K562 (cell line): ENCODE measurements around the gene RNF180. TPM values are rescaled to one million over a fixed set of nuclear protein-coding genes. Genes with fewer than 3 reads are reported as not detected.

Experiments
- ATAC-seq: fragments of 200-7000 bp; cut with Tn5 transposase; 3 replicates; pipeline ENCODE4 v1.9.1; 2020; ENCODE audit warnings: moderate library complexity
- BruUV-seq: library from RNA; stranded (reverse); fragments of 400-500 nt; replicated peaks from 2 replicates; lab custom pipeline; 2021; lab: Mats Ljungman, UMichigan
- CTCF ChIA-PET: fragments of 300-600 bp; formaldehyde crosslinking; extraction: SDS; loops from one replicate; lab custom pipeline; 2021; ENCODE audit warnings: low intra/inter-chr PET ratio; lab: Yijun Ruan, JAX
- POLR2A ChIA-PET: fragments of 300-600, 350-650 bp; sonication (Branson Sonifier 250); formaldehyde crosslinking; extraction: SDS; loops from one replicate; lab custom pipeline; 2021; ENCODE audit warnings: antibody characterized with exemption, inconsistent platforms; lab: Yijun Ruan, JAX
- DNase-seq, 4 experiments: peaks; one replicate each; pipeline versions ENCODE4 v3.0.0 to v3.0.0-alpha.2; 2011 to 2018; ENCODE audit warnings: low spot score in 3 of 4, mixed read lengths in 3 of 4; ENCODE audit errors: extremely low read depth in 1 of 4
- FAIRE-seq: peaks from 2 replicates; lab custom pipeline; 2011; peaks lifted over from hg19 to GRCh38; lab: Jason Lieb, UNC
- H2AFZ ChIP-seq: 2 replicates; pipeline ENCODE4 v1.6.0; 2011; ENCODE audit warnings: low read depth, low read length, control low read depth, inconsistent platforms
- H3K27ac ChIP-seq: fragments of 200-600 bp; 3 replicates; pipeline ENCODE4 v1.8.0; 2011; ENCODE audit warnings: low read depth, mild to moderate bottlenecking, control low read depth, inconsistent platforms, low read length, moderate library complexity, mixed read lengths; ENCODE audit errors: extremely low read depth
- H3K27me3 ChIP-seq, 2 experiments: fragments of 300-600 bp in 1 of 2; 2 replicates in 1 of 2; 3 replicates in 1 of 2; pipeline versions ENCODE4 v1.6.0 to v1.8.0; 2011; ENCODE audit warnings: inconsistent platforms in 2 of 2, low read length in 2 of 2, mild to moderate bottlenecking in 1 of 2, mixed read lengths in 1 of 2, moderate library complexity in 1 of 2; ENCODE audit not compliant: control insufficient read depth in 2 of 2, insufficient read depth in 2 of 2
- H3K36me3 ChIP-seq: fragments of 300-600 bp; 3 replicates; pipeline ENCODE4 v1.8.0; 2011; ENCODE audit warnings: mild to moderate bottlenecking, low read length, inconsistent platforms; ENCODE audit not compliant: control insufficient read depth, insufficient read depth
- H3K4me1 ChIP-seq, 2 experiments: fragments of 200-600 bp in 1 of 2; replicated peaks in 1 of 2; 2 replicates in 1 of 2; 3 replicates in 1 of 2; pipeline versions ENCODE4 v1.5.1 to v1.8.0; 2011; ENCODE audit warnings: inconsistent platforms in 2 of 2, low read length in 2 of 2, mild to moderate bottlenecking in 1 of 2, mixed read lengths in 1 of 2, moderate library complexity in 1 of 2; ENCODE audit not compliant: control insufficient read depth in 2 of 2, insufficient read depth in 2 of 2
- H3K4me2 ChIP-seq: 2 replicates; pipeline ENCODE4 v1.6.1; 2011; ENCODE audit warnings: low read length, control low read depth, inconsistent platforms, mixed read lengths; ENCODE audit not compliant: insufficient read depth
- H3K4me3 ChIP-seq: fragments of 200-600 bp; sonication (generic), shearing (Covaris generic); 2 replicates; pipeline ENCODE4 v1.5.1; 2016; ENCODE audit warnings: control low read depth, inconsistent platforms
- H3K79me2 ChIP-seq: fragments of 200-600 bp; 3 replicates; pipeline ENCODE4 v1.8.0; 2011; ENCODE audit warnings: low read length, inconsistent platforms; ENCODE audit not compliant: control insufficient read depth, insufficient read depth
- H3K9ac ChIP-seq, 2 experiments: 2 replicates each; pipeline versions ENCODE4 v1.6.0 to v1.6.1; 2011; ENCODE audit warnings: low read depth in 2 of 2, low read length in 2 of 2, control low read depth in 1 of 2, inconsistent platforms in 1 of 2, mild to moderate bottlenecking in 1 of 2, mixed read lengths in 1 of 2; ENCODE audit not compliant: insufficient read depth in 1 of 2
- H3K9me1 ChIP-seq: one replicate; pipeline ENCODE4 v1.6.0; 2011; ENCODE audit warnings: inconsistent platforms, mild to moderate bottlenecking, low read length, moderate library complexity; ENCODE audit not compliant: control insufficient read depth, insufficient read depth
- H3K9me3 ChIP-seq: replicated peaks from 2 replicates; pipeline ENCODE4 v1.5.1; 2011; ENCODE audit warnings: low read depth, low read length, inconsistent platforms; ENCODE audit not compliant: control insufficient read depth, insufficient read depth
- H4K20me1 ChIP-seq: replicated peaks from 2 replicates; pipeline ENCODE4 v1.6.1; 2011; ENCODE audit warnings: low read length, inconsistent platforms, mixed read lengths; ENCODE audit not compliant: control insufficient read depth, insufficient read depth
- BRCA1 ChIP-seq, 2 experiments: fragments of 450-650 bp in 1 of 2; sonication (generic) in 1 of 2; formaldehyde crosslinking in 1 of 2; IDR thresholded peaks; 2 replicates each; pipeline versions ENCODE4 v1.5.0 to v1.6.1; 2017 to 2020; ENCODE audit warnings: mild to moderate bottlenecking in 1 of 2, missing genetic modification reagents in 1 of 2
- CBFB ChIP-seq: sonication (generic); formaldehyde crosslinking; IDR thresholded peaks from 2 replicates; pipeline ENCODE4 v1.4.0; 2020; ENCODE audit warnings: mild to moderate bottlenecking, missing genetic modification reagents
- DPF2 ChIP-seq: fragments of 450-650 bp; IDR thresholded peaks from 2 replicates; pipeline ENCODE4 v1.6.1; 2016
- HNRNPUL1 ChIP-seq: fragments of 200-400 bp; formaldehyde crosslinking; IDR thresholded peaks from 2 replicates; pipeline ENCODE4 v1.6.1; 2017; ENCODE audit warnings: low read length
- SAFB ChIP-seq: fragments of 200-400 bp; formaldehyde crosslinking; IDR thresholded peaks from 2 replicates; pipeline ENCODE4 v1.6.1; 2017; ENCODE audit warnings: low read depth, low read length, borderline replicate concordance
- TAF15 ChIP-seq: fragments of 200-400 bp; formaldehyde crosslinking; IDR thresholded peaks from 2 replicates; pipeline ENCODE4 v1.6.1; 2017; ENCODE audit warnings: mild to moderate bottlenecking, low read depth, low read length, moderate library complexity
- TOE1 ChIP-seq, 2 experiments: fragments of 450-650 bp in 1 of 2; sonication (generic) in 1 of 2; formaldehyde crosslinking in 1 of 2; IDR thresholded peaks; 2 replicates each; pipeline versions ENCODE4 v1.7.1 to v1.8.0; 2016 to 2022; ENCODE audit warnings: borderline replicate concordance in 2 of 2, mild to moderate bottlenecking in 2 of 2, antibody characterized with exemption in 1 of 2, inconsistent platforms in 1 of 2, low read depth in 1 of 2, missing genetic modification reagents in 1 of 2, moderate library complexity in 1 of 2
- ZFX ChIP-seq: sonication (generic); formaldehyde crosslinking; IDR thresholded peaks from 2 replicates; pipeline ENCODE4 v1.8.0; 2022; ENCODE audit warnings: mild to moderate bottlenecking, missing genetic modification reagents, moderate library complexity
- ZNF282 ChIP-seq: sonication (generic); formaldehyde crosslinking; IDR thresholded peaks from 2 replicates; pipeline ENCODE4 v1.8.1; 2023; ENCODE audit warnings: missing genetic modification reagents
- WGBS: fragments of 100-300 bp; shearing (Covaris generic); methylation state at CpG from one replicate; pipeline ENCODE4 v1.1.6; 2016; ENCODE audit warnings: low coverage, mixed read lengths; ENCODE audit not compliant: insufficient coverage; ENCODE audit errors: missing lambda C conversion rate; 5-methylcytosine and 5-hydroxymethylcytosine counted together
- in situ Hi-C: fragments of 300-500 bp; cut with MboI; formaldehyde crosslinking; loops from 4 replicates; pipeline ENCODE4 v1.15.0; 2018; ENCODE audit warnings: inconsistent platforms, mixed read lengths
- intact Hi-C: fragments of 100-400 bp; cut with micrococcal nuclease; formaldehyde crosslinking; loops from 2 replicates; pipeline ENCODE4 v1.14.2; 2022
- polyA plus RNA-seq, 8 experiments: library from polyadenylated mRNA; depleted of rRNA in 4 of 8; stranded (reverse) in 5 of 8; unstranded in 3 of 8; fragments of >200 nt; fragmentation: Nextera tagmentation in 2 of 8; fragmentation: Illumina TruSeq in 1 of 8; extraction: Ambion mirVana in 2 of 8; extraction: Trizol in 1 of 8; gene quantifications; 2 replicates each; pipeline versions ENCODE4 v1.2.1 to v1.2.3, GENCODE V29; 2011 to 2014; ENCODE audit warnings: inconsistent platforms in 1 of 8, missing spikeins in 1 of 8
- total RNA-seq, 7 experiments: library from RNA; depleted of rRNA in 6 of 7; stranded (reverse); fragments of >200 nt in 6 of 7; fragmentation: Illumina TruSeq in 2 of 7; extraction: Trizol in 2 of 7; gene quantifications; 2 replicates each; pipeline versions ENCODE4 v1.2.1 to v1.2.3, GENCODE V29; 2011 to 2021; ENCODE audit warnings: low replicate concordance in 1 of 7
- TF ChIP-seq, protein P1 (sequence below): fragments of 200-800 bp; sonication (Bioruptor generic); IDR thresholded peaks from 2 replicates; pipeline ENCODE4 v1.6.1; 2017; ENCODE audit warnings: missing genetic modification characterization, missing compliant biosample characterization
- TF ChIP-seq, protein P2 (sequence below): IDR thresholded peaks from 2 replicates; pipeline ENCODE4 v1.6.1; 2014; ENCODE audit warnings: antibody characterized with exemption
- TF ChIP-seq, protein P3 (sequence below): fragments of 450-650 bp; IDR thresholded peaks from 2 replicates; pipeline ENCODE4 v1.6.1; 2018; ENCODE audit warnings: mild to moderate bottlenecking, low read depth; ENCODE audit not compliant: partially characterized antibody
- TF ChIP-seq, protein P4 (sequence below), 2 experiments: IDR thresholded peaks; 2 replicates each; pipeline ENCODE4 v1.6.1; 2011; ENCODE audit warnings: borderline replicate concordance in 1 of 2, control low read depth in 1 of 2, low read depth in 1 of 2, low read length in 1 of 2, mild to moderate bottlenecking in 1 of 2, mixed read lengths in 1 of 2, moderate library complexity in 1 of 2; ENCODE audit not compliant: insufficient read depth in 1 of 2, insufficient read length in 1 of 2, poor library complexity in 1 of 2, severe bottlenecking in 1 of 2; ENCODE audit errors: extremely low read depth in 1 of 2
- TF ChIP-seq, protein P5 (sequence below): fragments of 450-650 bp; IDR thresholded peaks from 2 replicates; pipeline ENCODE4 v1.6.1; 2016; ENCODE audit warnings: borderline replicate concordance

The RNF180 gene
- total and polyA plus RNA-seq, 9 of the 15 experiments (the other 6 are each of a cell fraction or from before 2014, with no cell fraction given), result 0.05 TPM; not detected in 8

DNA sequence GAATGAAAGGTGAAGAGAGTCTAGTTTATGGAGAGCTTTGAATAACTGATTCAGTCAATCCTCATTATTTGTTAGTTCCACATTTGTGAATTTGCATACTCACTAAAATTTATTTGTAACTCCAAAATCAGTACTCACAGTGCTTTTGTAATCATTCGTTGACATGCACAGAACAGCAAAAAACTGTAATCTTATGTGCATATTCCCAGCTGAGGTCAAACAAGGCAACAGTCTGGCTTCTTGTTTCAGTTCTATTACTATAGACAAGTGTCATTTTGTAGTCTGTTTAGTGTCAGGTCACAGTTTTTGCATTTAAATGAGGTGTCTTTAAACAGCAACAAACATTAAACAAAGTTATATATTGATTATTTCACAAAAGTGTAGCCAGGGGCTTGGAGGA, 142.5 kb downstream of the RNF180 start:
- Histone ChIP-seq H2AFZ (no peak overlapping the region), H3K36me3 (no peaks in the 10 kb centered on the region), H3K4me2 (no peak overlapping the region), H3K9ac (no peak overlapping the region), H4K20me1 (no peaks in the 10 kb centered on the region), H3K4me1 (no peaks in the 10 kb centered on the region), H3K79me2 (no peaks in the 10 kb centered on the region), H3K9me1 (no peaks in the 10 kb centered on the region), H3K27ac (no peak overlapping the region), H3K9me3 (no peaks in the 10 kb centered on the region), H3K4me3 (no peak overlapping the region), H3K27me3 (no peaks in the 10 kb centered on the region)
- in situ Hi-C loops, result no loop called here
- ChIA-PET CTCF (no interaction called here), POLR2A (no interaction called here)
- WGBS, result 0% methylated on average over 1 of the region's 1 CpG
- intact Hi-C loops, result no loop called here
- no TSS peak for BruUV-seq
- no peak for ATAC-seq
- DNase-seq, result no peak
- FAIRE-seq, result no peak
- no peak for TF ChIP-seq CBFB (CRISPR knock-in tag)
- TF ChIP-seq, protein P1, sequence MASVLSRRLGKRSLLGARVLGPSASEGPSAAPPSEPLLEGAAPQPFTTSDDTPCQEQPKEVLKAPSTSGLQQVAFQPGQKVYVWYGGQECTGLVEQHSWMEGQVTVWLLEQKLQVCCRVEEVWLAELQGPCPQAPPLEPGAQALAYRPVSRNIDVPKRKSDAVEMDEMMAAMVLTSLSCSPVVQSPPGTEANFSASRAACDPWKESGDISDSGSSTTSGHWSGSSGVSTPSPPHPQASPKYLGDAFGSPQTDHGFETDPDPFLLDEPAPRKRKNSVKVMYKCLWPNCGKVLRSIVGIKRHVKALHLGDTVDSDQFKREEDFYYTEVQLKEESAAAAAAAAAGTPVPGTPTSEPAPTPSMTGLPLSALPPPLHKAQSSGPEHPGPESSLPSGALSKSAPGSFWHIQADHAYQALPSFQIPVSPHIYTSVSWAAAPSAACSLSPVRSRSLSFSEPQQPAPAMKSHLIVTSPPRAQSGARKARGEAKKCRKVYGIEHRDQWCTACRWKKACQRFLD, result no peak
- TF ChIP-seq, protein P2, sequence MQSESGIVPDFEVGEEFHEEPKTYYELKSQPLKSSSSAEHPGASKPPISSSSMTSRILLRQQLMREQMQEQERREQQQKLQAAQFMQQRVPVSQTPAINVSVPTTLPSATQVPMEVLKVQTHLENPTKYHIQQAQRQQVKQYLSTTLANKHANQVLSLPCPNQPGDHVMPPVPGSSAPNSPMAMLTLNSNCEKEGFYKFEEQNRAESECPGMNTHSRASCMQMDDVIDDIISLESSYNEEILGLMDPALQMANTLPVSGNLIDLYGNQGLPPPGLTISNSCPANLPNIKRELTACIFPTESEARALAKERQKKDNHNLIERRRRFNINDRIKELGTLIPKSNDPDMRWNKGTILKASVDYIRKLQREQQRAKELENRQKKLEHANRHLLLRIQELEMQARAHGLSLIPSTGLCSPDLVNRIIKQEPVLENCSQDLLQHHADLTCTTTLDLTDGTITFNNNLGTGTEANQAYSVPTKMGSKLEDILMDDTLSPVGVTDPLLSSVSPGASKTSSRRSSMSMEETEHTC, result no peak
- TF ChIP-seq, protein P3, sequence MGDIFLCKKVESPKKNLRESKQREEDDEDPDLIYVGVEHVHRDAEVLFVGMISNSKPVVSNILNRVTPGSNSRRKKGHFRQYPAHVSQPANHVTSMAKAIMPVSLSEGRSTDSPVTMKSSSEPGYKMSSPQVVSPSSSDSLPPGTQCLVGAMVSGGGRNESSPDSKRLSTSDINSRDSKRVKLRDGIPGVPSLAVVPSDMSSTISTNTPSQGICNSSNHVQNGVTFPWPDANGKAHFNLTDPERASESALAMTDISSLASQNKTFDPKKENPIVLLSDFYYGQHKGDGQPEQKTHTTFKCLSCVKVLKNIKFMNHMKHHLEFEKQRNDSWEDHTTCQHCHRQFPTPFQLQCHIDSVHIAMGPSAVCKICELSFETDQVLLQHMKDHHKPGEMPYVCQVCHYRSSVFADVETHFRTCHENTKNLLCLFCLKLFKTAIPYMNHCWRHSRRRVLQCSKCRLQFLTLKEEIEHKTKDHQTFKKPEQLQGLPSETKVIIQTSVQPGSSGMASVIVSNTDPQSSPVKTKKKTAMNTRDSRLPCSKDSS, result no peak
- TF ChIP-seq SAFB, result no peak
- TF ChIP-seq TAF15, result no peak
- TF ChIP-seq HNRNPUL1, result no peak
- TF ChIP-seq DPF2, result no peak
- no peak for TF ChIP-seq BRCA1 (IDR thresholded peaks at IDR 0.05)
- no peak for TF ChIP-seq BRCA1 (CRISPR knock-in tag; IDR thresholded peaks at IDR 0.05)
- no peak for TF ChIP-seq ZNF282
- TF ChIP-seq, protein P4, sequence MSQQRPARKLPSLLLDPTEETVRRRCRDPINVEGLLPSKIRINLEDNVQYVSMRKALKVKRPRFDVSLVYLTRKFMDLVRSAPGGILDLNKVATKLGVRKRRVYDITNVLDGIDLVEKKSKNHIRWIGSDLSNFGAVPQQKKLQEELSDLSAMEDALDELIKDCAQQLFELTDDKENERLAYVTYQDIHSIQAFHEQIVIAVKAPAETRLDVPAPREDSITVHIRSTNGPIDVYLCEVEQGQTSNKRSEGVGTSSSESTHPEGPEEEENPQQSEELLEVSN (IDR thresholded peaks at IDR 0.05; ENCODE audit: borderline replicate concordance in 1 of 2, extremely low read depth in 1 of 2, insufficient read depth in 1 of 2, insufficient read length in 1 of 2, low read depth in 1 of 2, low read length in 1 of 2, poor library complexity in 1 of 2, severe bottlenecking in 1 of 2), result no peak
- TF ChIP-seq, protein P5, sequence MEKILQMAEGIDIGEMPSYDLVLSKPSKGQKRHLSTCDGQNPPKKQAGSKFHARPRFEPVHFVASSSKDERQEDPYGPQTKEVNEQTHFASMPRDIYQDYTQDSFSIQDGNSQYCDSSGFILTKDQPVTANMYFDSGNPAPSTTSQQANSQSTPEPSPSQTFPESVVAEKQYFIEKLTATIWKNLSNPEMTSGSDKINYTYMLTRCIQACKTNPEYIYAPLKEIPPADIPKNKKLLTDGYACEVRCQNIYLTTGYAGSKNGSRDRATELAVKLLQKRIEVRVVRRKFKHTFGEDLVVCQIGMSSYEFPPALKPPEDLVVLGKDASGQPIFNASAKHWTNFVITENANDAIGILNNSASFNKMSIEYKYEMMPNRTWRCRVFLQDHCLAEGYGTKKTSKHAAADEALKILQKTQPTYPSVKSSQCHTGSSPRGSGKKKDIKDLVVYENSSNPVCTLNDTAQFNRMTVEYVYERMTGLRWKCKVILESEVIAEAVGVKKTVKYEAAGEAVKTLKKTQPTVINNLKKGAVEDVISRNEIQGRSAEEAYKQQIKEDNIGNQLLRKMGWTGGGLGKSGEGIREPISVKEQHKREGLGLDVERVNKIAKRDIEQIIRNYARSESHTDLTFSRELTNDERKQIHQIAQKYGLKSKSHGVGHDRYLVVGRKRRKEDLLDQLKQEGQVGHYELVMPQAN, result no peak
- no peak for TF ChIP-seq TOE1 (IDR thresholded peaks at IDR 0.05; ENCODE audit: borderline replicate concordance)
- TF ChIP-seq TOE1 (CRISPR knock-in tag; IDR thresholded peaks at IDR 0.05; ENCODE audit: borderline replicate concordance, low read depth), result no peak
- no peak for TF ChIP-seq ZFX
